Measurements from ENCODE around the gene UQCC5. TPM values are rescaled to one million over a fixed set of nuclear protein-coding genes. Genes with fewer than 3 reads are reported as not detected.

Gene UQCC5
- total RNA-seq, 2 donors from 2014 or later = 4.9 to 8.0 TPM

GRCh38 chr3:52495777-52496602 is 40.4 kb upstream of the UQCC5 start:
- Mint-ChIP-seq H3K4me1 (peaks cover 4% of the 10 kb centered on the region), H3K36me3 (ENCODE audit: low read depth) (no peaks in the 10 kb centered on the region), H3K27ac (no peak overlapping the region), H3K4me3 (no peak overlapping the region), H3K27me3 (no peaks in the 10 kb centered on the region)
- ATAC-seq (no peak), DNase-seq (no peak)
- no peaks in the 10 kb centered on the region for H3K9me3 ChIP-seq (ENCODE audit: control insufficient read depth, low read length, poor library complexity, severe bottlenecking)

- Mint-ChIP-seq H3K4me1 (peaks cover 4% of the 10 kb centered on the region), H3K27ac (no peak overlapping the region), H3K27me3 (no peaks in the 10 kb centered on the region), H3K4me3 (no peak overlapping the region), H3K36me3 (ENCODE audit: low read depth) (no peaks in the 10 kb centered on the region)
- ATAC-seq (peak; percentile 46), DNase-seq (no peak)
- H3K9me3 ChIP-seq (ENCODE audit: control insufficient read depth, low read length, poor library complexity, severe bottlenecking) = no peaks in the 10 kb centered on the region
These were observed 38.0 kb upstream of the UQCC5 start for GRCh38 chr3:52498137-52499054.

- H3K36me3 Mint-ChIP-seq (ENCODE audit: low read depth) = no peaks in the 10 kb centered on the region
These were observed 35.4 kb upstream of the UQCC5 start for GRCh38 chr3:52501046-52501445.

GRCh38 chr3:52502001-52502400 is 34.4 kb upstream of the UQCC5 start:
- DNase-seq = no peak
- H3K4me1 Mint-ChIP-seq = no peaks in the 10 kb centered on the region
- H3K27me3 Mint-ChIP-seq = no peaks in the 10 kb centered on the region
- H3K9me3 ChIP-seq (ENCODE audit: control insufficient read depth, low read length, poor library complexity, severe bottlenecking) = no peaks in the 10 kb centered on the region
- ATAC-seq = no peak
- H3K4me3 Mint-ChIP-seq = no peak overlapping the region
- no peak overlapping the region for H3K27ac Mint-ChIP-seq
- no peaks in the 10 kb centered on the region for H3K36me3 Mint-ChIP-seq (ENCODE audit: low read depth)

More at GRCh38 chr3:52501046-52501445, 35.4 kb upstream of the UQCC5 start:
- Mint-ChIP-seq H3K27ac (no peak overlapping the region), H3K4me3 (no peak overlapping the region), H3K4me1 (no peaks in the 10 kb centered on the region), H3K27me3 (no peaks in the 10 kb centered on the region)
- DNase-seq (no peak), ATAC-seq (no peak)
- no peaks in the 10 kb centered on the region for H3K9me3 ChIP-seq (ENCODE audit: control insufficient read depth, low read length, poor library complexity, severe bottlenecking)

- H3K9me3 ChIP-seq (ENCODE audit: control insufficient read depth, low read length, poor library complexity, severe bottlenecking) = no peaks in the 10 kb centered on the region
- Mint-ChIP-seq H3K4me1 (no peaks in the 10 kb centered on the region), H3K27ac (no peak overlapping the region), H3K4me3 (no peak overlapping the region), H3K36me3 (ENCODE audit: low read depth) (no peaks in the 10 kb centered on the region), H3K27me3 (no peaks in the 10 kb centered on the region)
- no peak for ATAC-seq
- DNase-seq = no peak
These were observed 33.5 kb upstream of the UQCC5 start for GRCh38 chr3:52502808-52503350.

GRCh38 chr3:52503788-52504424 is 32.5 kb upstream of the UQCC5 start:
- DNase-seq = no peak
- Mint-ChIP-seq H3K36me3 (ENCODE audit: low read depth) (no peaks in the 10 kb centered on the region), H3K27ac (no peak overlapping the region), H3K4me3 (no peak overlapping the region), H3K4me1 (no peaks in the 10 kb centered on the region), H3K27me3 (no peaks in the 10 kb centered on the region)
- no peak for ATAC-seq
- H3K9me3 ChIP-seq (ENCODE audit: control insufficient read depth, low read length, poor library complexity, severe bottlenecking) = no peaks in the 10 kb centered on the region

GRCh38 chr3:52504977-52505376 is 31.4 kb upstream of the UQCC5 start:
- no peak for DNase-seq
- Mint-ChIP-seq H3K4me1 (no peaks in the 10 kb centered on the region), H3K36me3 (ENCODE audit: low read depth) (no peaks in the 10 kb centered on the region), H3K4me3 (no peak overlapping the region), H3K27me3 (no peaks in the 10 kb centered on the region), H3K27ac (no peak overlapping the region)
- ATAC-seq = no peak
- H3K9me3 ChIP-seq (ENCODE audit: control insufficient read depth, low read length, poor library complexity, severe bottlenecking) = no peaks in the 10 kb centered on the region

- no peaks in the 10 kb centered on the region for H3K9me3 ChIP-seq (ENCODE audit: control insufficient read depth, low read length, poor library complexity, severe bottlenecking)
- no peaks in the 10 kb centered on the region for H3K36me3 Mint-ChIP-seq (ENCODE audit: low read depth)
- H3K4me3 Mint-ChIP-seq = no peak overlapping the region
- DNase-seq (no peak), ATAC-seq (no peak)
- no peaks in the 10 kb centered on the region for H3K27me3 Mint-ChIP-seq
- H3K4me1 Mint-ChIP-seq = no peaks in the 10 kb centered on the region
- no peak overlapping the region for H3K27ac Mint-ChIP-seq
These were observed 30.0 kb upstream of the UQCC5 start for GRCh38 chr3:52506266-52506966.

GRCh38 chr3:52507359-52507758 is 29.0 kb upstream of the UQCC5 start:
- Mint-ChIP-seq H3K4me1 (no peaks in the 10 kb centered on the region), H3K4me3 (no peak overlapping the region), H3K27ac (no peak overlapping the region), H3K36me3 (ENCODE audit: low read depth) (no peaks in the 10 kb centered on the region), H3K27me3 (no peaks in the 10 kb centered on the region)
- ATAC-seq (no peak), DNase-seq (no peak)
- H3K9me3 ChIP-seq (ENCODE audit: control insufficient read depth, low read length, poor library complexity, severe bottlenecking) = no peaks in the 10 kb centered on the region

- H3K4me1 Mint-ChIP-seq = no peaks in the 10 kb centered on the region
- H3K4me3 Mint-ChIP-seq = no peak overlapping the region
- H3K9me3 ChIP-seq (ENCODE audit: control insufficient read depth, low read length, poor library complexity, severe bottlenecking) = no peaks in the 10 kb centered on the region
- no peaks in the 10 kb centered on the region for H3K27me3 Mint-ChIP-seq
- peak; percentile 78 for ATAC-seq
- H3K27ac Mint-ChIP-seq = no peak overlapping the region
- H3K36me3 Mint-ChIP-seq (ENCODE audit: low read depth) = no peaks in the 10 kb centered on the region
- DNase-seq = peak in 1 of 3 donors; percentile 24
These were observed 26.6 kb upstream of the UQCC5 start for GRCh38 chr3:52509753-52510328.

- Mint-ChIP-seq H3K27ac (no peak overlapping the region), H3K4me3 (no peak overlapping the region), H3K36me3 (ENCODE audit: low read depth) (no peaks in the 10 kb centered on the region), H3K4me1 (no peaks in the 10 kb centered on the region), H3K27me3 (no peaks in the 10 kb centered on the region)
- DNase-seq (no peak), ATAC-seq (no peak)
- H3K9me3 ChIP-seq (ENCODE audit: control insufficient read depth, low read length, poor library complexity, severe bottlenecking) = no peaks in the 10 kb centered on the region
These were observed 24.9 kb upstream of the UQCC5 start for GRCh38 chr3:52511509-52511908.

- H3K4me3 Mint-ChIP-seq = no peak overlapping the region
- H3K27me3 Mint-ChIP-seq = no peaks in the 10 kb centered on the region
- ATAC-seq (no peak), DNase-seq (no peak)
- H3K4me1 Mint-ChIP-seq = no peaks in the 10 kb centered on the region
- no peaks in the 10 kb centered on the region for H3K36me3 Mint-ChIP-seq (ENCODE audit: low read depth)
- H3K27ac Mint-ChIP-seq = no peak overlapping the region
- H3K9me3 ChIP-seq (ENCODE audit: control insufficient read depth, low read length, poor library complexity, severe bottlenecking) = no peaks in the 10 kb centered on the region
These were observed 24.3 kb upstream of the UQCC5 start for GRCh38 chr3:52512105-52512504.

All from T-helper 17 cell (primary cell).